ENCODE results near the gene RBBP5.

GRCh38 chr1:205037539-205037938, 84.2 kb downstream of the RBBP5 start:
- TF ChIP-seq, protein P1, sequence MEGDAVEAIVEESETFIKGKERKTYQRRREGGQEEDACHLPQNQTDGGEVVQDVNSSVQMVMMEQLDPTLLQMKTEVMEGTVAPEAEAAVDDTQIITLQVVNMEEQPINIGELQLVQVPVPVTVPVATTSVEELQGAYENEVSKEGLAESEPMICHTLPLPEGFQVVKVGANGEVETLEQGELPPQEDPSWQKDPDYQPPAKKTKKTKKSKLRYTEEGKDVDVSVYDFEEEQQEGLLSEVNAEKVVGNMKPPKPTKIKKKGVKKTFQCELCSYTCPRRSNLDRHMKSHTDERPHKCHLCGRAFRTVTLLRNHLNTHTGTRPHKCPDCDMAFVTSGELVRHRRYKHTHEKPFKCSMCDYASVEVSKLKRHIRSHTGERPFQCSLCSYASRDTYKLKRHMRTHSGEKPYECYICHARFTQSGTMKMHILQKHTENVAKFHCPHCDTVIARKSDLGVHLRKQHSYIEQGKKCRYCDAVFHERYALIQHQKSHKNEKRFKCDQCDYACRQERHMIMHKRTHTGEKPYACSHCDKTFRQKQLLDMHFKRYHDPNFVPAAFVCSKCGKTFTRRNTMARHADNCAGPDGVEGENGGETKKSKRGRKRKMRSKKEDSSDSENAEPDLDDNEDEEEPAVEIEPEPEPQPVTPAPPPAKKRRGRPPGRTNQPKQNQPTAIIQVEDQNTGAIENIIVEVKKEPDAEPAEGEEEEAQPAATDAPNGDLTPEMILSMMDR (IDR thresholded peaks at IDR 0.05; ENCODE audit: insufficient read depth, low read depth, low read length): no peak
- TF ChIP-seq EZH2 (IDR thresholded peaks at IDR 0.05; ENCODE audit: insufficient read depth, low read length): no peak

All from astrocyte (in vitro differentiated cells and primary cell).